GM13976 (cell line): ENCODE data around the gene NEUROG2.

Experiments
- DNase-seq: peaks from one replicate; pipeline ENCODE4 v3.0.0; 2012; ENCODE audit warnings: low spot score
- in situ Hi-C: fragments of 300-500 bp; cut with MboI; formaldehyde crosslinking; loops from one replicate; pipeline ENCODE4 v1.12.0; 2022; ENCODE audit warnings: low sequenced_read_pairs, mixed read lengths, inconsistent platforms; ENCODE audit not compliant: unreplicated experiment
- TF ChIP-seq, protein P1 (sequence below): IDR thresholded peaks from 2 replicates; pipeline ENCODE4 v1.5.1; 2012; ENCODE audit warnings: borderline replicate concordance, mild to moderate bottlenecking; ENCODE audit not compliant: insufficient read depth; ENCODE audit errors: extremely low read depth, missing control alignments, control extremely low read depth

Gene NEUROG2

DNA sequence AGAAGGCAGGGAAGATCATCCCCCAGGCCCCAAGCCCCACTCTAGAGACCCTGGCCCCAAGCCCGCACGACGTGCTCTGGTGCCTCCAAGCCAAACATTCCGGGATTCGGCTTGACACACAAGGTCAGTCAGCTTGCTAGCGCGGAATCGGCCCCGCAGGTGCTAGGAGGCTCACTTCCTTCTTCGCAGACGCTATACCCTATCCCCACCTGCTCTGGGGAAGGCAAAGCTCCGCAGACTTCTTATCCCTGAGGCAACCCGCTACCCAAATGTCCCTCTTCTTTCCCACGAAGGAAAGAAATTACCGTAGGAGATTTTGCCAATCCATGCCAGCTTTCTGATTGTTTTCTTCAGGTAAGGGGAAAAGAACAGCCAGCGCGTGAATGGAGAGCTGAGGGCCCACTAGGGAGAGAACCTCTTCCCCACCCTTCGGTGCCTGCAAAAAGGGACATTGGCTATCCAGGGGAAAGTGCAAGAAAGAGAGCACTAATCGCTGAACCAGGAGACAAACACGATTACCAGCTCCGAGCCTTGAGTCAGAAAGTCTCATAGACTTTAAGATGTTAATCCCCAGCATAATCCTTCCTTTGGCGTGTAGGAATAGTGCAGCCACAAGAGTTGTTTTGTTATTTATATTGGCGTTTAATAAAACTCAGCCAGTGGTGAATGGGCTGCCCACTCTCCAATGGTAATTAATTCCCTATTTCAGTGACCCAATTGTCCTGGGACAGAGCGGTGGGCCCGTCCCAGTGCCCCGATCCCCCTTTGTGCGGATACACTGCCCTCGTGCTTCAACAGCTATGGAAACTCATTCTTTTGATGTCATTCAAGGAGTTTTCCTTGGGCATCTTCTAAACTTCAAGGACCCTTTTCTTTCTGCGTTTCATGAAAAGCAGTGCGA, 5.4 kb upstream of the NEUROG2 start:
- in situ Hi-C loops: loop anchor here (10.0 kb wide), 2 partner anchors 197 to 417 kb away; no protein-coding TSS in a partner anchor
- no peak for DNase-seq
- TF ChIP-seq, protein P1, sequence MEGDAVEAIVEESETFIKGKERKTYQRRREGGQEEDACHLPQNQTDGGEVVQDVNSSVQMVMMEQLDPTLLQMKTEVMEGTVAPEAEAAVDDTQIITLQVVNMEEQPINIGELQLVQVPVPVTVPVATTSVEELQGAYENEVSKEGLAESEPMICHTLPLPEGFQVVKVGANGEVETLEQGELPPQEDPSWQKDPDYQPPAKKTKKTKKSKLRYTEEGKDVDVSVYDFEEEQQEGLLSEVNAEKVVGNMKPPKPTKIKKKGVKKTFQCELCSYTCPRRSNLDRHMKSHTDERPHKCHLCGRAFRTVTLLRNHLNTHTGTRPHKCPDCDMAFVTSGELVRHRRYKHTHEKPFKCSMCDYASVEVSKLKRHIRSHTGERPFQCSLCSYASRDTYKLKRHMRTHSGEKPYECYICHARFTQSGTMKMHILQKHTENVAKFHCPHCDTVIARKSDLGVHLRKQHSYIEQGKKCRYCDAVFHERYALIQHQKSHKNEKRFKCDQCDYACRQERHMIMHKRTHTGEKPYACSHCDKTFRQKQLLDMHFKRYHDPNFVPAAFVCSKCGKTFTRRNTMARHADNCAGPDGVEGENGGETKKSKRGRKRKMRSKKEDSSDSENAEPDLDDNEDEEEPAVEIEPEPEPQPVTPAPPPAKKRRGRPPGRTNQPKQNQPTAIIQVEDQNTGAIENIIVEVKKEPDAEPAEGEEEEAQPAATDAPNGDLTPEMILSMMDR: no peak

DNA sequence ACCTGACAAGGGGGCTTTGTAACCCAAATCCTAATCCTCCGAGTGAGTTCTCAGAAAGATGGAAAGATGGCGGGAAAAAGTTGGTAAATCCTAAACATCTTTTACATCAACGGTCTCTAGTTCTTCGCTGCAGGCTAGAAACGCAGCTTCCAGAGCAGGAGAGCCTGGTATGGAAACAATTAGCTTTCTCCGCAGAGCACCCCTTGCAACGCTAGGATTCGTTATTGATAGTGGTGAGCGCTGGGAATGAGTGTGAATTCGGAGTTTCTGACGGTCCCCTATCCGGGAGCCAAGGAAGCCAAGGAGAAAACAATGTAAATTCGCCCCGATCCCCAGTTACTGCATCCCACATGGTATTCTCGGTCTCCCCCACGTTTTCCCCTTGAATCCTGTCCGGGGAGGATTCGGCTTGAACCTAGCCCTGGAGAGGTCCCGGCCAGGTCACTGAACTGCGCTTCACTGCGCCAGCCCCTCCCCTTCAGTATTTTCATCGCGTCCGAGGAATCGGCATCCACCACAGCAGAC, 4.7 kb upstream of the NEUROG2 start:
- DNase-seq: no peak
- TF ChIP-seq, protein P1: no peak
- in situ Hi-C loops: loop anchor here (10.0 kb wide), 2 partner anchors 196 to 416 kb away; no protein-coding TSS in a partner anchor

DNA sequence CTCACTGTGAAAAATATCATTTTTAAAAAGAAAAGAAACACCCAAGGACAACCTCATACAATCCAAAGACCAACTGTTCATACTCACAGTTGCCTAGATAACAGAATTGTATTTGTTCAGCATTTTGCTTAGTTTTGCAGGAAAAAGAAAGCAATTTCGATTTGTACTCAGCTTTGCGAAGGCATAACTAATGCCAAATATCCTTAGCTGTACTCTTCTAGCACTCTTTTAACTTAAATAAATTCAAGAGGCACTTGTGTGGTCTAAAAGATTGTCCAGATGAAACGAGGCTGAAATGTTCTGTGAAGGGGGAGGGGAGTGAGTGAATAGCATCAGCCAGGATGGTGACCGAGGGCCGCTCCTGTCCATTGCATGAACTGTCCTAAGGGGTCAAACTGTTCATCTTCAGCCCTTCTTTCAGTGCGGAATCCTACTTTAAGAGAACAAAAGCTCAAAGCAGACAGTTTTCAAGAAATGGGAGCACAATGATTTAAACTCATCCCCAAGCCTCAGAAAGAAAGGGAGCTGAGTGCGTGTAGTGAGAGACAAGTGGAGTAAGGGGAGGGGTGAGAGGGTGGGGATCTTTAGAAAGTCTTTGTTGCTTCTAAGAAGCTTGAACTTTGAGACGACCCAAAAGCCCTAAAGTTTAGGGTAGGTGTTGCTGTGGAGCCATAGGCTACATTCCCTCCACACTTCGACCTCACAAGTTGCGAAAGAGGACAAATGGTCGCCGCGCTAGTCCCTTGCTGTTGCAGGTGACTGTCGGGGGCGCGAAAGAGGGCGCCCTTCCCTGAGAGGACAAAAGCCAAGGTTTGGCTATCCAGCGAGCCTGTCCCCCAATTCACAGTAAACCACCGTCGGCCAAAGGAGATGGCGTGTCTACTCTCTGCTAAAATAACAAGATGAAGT, 4.0 kb upstream of the NEUROG2 start:
- TF ChIP-seq, protein P1: peak; percentile 56
- in situ Hi-C loops: loop anchor here (10.0 kb wide), 2 partner anchors 195 to 415 kb away; no protein-coding TSS in a partner anchor
- no peak for DNase-seq

DNA sequence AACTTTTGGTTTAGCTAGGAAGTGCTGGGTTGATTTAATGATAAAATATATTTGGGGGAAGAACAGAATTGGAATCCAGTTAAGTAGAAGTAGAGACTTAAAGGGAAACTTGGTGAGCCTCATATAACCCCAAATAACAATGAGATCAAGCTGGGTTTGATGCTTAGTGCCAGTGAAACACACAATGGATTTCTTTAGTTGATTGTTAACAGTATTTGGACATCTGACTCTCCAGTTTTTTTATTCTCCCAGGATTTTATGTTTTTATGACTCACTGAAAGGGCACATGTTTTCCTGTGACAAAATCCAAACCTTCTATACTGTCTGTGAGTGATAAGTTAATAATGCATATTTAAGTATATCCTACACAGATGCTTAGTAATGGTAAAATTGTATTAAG, 2.7 kb upstream of the NEUROG2 start:
- TF ChIP-seq, protein P1: no peak
- DNase-seq: no peak
- in situ Hi-C loops: no loop called here

DNA sequence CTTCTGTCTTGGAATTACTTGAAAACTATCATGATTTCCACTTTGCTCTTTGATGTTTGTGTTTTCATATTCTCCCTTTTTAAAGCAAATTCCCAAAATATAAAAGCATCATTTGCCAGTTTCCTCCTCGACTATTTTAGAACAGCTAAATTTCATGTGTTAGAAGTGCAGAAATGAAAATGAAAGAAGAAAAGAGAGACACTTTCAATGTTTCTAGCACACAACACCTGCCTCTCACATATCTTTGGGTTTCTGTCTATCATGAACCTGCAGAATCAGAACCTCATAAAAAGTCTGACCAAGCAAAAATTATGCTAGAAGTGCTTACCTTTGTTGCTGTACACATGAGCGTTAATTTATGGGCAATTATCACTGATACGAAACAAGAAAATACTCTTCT, 1.9 kb upstream of the NEUROG2 start:
- TF ChIP-seq, protein P1: no peak
- in situ Hi-C loops: no loop called here
- no peak for DNase-seq

DNA sequence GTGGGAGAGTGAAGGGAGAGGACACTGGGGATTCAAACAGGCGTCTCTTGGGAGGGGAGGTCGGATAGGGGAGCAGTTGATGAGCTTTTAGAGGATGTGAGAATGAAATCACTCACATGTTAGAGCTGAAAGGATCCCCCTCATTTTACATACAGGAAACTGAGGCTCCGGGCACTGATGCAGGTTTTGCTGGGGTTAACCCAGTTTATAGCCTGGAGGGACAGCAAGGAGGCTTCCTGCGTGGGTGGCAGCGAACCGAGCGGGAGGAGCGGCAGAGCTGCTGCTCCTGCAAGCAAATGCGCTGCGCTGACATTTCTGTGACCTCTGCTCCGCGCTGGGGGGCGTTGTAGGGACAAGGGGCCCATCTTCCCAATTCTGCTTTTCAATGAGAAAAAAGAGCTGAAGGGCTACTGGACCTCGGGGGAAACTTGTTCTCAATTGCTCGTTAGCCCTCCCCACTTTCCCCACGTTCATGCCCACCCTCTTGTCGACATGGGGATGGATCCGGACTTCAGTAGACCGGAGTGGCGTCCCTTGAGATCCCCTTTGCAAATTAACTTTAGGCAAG, 1.2 kb upstream of the NEUROG2 start:
- TF ChIP-seq, protein P1: peak; percentile 34
- in situ Hi-C loops: no loop called here
- peak; percentile 72 for DNase-seq
